EH (cell line): ENCODE measurements around the gene LSAMP.

Source experiments
- DNase-seq: peaks from one replicate; pipeline ENCODE4 v3.0.0-alpha.2; 2015; ENCODE audit warnings: low read depth

LSAMP gene

DNA sequence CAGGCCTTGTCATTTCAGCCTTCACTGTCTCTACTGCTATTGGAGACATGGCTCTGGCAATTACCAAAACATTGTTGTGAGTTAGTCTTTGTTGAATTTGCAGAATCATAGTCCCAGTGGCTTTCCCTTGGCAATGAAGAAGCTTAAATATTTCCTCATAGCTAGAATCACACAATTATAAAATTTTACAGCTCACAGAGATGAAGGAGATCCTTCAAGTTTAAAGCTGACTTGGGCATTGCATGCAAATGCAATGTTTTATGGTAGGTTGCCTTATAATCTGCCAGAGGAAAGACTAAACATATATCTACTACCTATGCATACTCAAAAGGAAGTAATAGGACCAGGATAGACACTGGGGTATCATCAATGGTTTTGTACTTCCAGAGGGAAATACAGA lies 90.9 kb downstream of the LSAMP start:
- no peak for DNase-seq

DNA sequence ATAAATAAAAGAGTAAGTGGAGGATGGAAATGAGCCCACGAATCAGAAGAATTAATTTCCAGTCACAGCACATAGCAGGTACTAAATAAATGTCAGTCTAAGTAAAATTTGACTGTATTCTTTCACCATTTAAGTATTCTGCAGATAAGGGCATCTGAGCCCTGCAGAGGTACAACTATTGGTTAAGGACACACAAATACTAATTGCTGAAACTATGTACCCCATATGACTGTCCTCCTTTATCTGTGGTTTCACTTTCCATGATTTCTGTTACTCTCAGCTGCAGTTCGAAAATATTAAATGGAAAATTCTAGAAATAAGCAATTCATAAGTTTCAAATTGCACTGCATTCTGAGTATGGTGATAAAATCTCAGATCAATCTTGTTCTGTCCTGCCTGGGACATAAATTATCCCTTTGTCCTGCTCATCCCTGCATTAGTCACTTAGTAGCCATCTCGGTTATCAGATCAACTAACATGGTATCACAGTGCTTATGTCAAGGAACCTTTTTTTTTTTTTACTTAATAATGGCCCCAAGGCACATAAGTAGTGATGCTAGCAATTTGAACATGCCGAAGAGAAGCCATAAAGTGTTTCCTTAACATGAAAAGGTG lies 95.1 kb downstream of the LSAMP start:
- DNase-seq, result no peak

DNA sequence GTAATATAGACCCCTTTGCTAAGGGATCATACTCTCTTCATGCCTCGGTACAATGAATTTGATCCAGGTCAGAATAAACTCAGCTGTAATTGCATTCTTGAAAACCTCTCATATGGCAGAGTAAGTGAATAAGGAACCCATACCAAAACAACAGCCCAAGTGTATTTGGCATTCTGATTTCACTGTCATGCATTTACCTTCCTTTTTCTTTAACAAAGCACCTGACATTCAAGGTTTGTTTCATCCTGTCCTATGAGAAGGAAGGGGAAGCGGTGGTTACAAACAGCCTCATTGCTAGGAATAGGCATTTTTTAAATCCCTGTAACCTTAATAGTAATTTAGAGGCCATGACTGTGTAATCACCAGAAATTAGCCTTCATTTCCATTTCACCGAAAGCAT lies 97.1 kb downstream of the LSAMP start:
- no peak for DNase-seq

- no peak for DNase-seq
Measured at GRCh38 chr3:116342499-116342898, 102.8 kb downstream of the LSAMP start.

DNA sequence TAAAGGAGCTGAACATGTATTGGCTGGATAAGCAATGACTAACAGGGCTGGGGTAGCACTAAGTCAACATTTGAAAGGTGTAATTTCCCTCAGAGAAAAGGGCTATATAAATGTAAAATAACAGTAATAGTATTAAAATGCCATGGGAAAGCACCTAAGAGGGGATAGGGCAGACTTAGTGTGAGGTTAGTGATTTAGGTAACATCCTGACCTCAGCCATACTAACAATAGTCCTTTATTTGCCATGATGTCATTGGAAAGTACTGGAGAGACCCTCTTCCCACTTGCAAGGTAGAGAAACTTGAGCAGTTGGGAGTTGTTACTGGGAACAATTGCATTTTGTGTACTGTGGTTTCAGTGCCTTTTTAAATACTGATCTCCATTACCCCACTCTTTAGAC lies 103.4 kb downstream of the LSAMP start:
- no peak for DNase-seq

GRCh38 chr3:116341381-116341780 lies 103.9 kb downstream of the LSAMP start:
- no peak for DNase-seq

- DNase-seq, result no peak
Measured at GRCh38 chr3:116340680-116341216, 104.5 kb downstream of the LSAMP start.

GRCh38 chr3:116339441-116340028 lies 105.8 kb downstream of the LSAMP start:
- DNase-seq, result peak; percentile 13

DNA sequence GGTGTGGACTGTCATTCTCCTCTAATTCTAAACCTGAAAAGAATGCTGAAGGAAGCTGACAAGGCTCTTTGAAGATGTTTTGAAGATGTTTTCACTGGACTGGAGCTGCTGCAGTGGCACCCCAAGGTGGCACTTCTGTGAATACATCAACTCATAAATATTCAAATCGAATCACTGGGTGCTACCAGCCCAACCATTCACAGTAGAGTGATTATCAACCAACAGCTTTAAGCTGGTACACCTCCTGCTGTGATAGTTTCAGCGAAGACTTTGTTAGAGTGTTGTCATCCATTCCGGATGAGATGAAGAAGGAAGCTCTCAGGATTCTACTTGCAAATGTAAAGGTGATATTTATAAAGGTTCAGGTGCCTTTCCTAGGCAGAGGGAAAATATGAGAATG lies 106.6 kb downstream of the LSAMP start:
- DNase-seq, result no peak

DNA sequence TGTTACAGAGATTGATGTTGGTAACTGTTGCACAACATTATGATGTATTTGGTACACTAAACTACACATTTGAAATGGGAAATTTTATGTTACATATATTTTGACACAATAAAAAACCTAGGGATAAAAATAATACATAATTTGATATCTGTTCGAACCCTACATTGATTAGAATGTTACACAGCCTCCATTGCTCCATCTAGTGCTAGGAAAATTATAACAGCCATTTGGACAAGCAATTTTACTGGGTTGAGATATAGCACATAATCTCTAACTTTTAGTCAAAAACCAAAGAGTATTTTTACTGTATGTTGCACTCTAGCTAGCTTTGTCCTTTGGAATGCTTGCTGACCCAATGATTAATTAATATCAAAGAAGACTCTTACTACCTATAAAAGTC lies 108.1 kb downstream of the LSAMP start:
- DNase-seq, result no peak

- DNase-seq, result no peak
Measured at GRCh38 chr3:116331380-116331779, 113.9 kb downstream of the LSAMP start.

DNA sequence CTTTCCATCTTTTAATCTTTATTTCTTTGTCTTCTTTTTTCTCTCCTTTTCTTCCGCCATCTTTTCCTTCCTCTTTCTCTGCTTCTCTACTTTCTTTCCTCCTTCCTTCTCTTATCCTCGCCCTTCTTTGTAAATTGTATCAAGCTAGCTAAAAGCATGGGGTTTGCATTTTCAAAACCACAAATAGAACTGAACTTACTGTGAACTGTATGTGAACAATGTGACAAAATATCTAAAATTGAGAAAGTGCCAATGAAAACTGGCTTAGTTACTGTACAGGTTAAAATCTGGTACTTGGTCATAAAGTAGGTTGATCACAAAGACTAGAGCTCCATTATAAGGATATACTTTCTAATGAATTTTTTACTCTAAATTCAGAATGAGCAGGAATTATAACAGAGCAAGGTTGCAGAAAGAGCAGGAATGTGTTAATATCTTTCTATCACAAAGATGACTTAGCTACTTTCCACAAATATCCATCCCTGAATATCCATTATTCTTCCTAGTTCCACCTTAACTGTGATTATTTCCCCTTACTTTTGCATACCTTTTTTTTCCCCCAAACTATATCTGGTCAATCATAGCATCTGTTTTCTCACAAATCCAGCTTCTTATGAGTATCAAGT lies 122.4 kb downstream of the LSAMP start:
- DNase-seq, result no peak

DNA sequence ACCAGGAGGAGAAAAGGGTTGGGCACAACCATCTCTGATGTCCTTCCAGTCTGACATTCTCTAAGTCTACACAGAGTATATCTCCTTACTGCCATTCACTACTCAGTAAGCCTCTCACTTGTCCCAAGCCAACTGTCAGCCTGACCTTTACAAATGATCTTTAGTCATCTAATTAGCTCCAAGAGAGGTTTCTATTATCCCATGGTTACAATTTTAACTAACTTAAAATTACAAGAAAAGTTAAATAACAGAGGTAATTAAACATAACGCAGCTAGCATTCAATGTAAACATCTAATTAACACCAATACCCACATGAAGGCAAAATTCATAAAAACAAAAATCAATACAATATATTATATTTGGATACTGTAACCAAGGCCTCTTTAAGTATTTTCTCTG lies 126.9 kb downstream of the LSAMP start:
- DNase-seq, result no peak

DNA sequence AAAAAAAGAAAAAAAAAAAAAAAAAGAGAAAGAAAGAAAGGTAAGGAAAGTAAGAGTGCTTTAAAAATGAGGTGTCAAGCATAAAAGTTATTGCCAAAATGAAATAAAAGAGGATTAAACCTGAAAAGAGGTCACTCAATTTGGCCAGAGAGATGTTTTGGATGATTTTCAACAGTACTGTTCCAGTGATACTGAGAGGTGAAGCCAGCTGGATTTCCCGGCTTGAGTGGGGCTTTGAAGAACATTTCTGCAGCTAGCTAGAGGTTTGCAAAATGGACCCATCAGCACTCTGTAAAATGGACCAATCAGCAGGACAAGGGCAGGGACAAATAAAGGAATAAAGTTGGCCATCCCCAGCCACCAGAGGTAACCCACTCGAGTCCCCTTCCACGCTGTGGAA lies 128.5 kb downstream of the LSAMP start:
- no peak for DNase-seq

GRCh38 chr3:116314476-116314875 lies 130.8 kb downstream of the LSAMP start:
- DNase-seq, result no peak

GRCh38 chr3:116306720-116307119 lies 138.6 kb downstream of the LSAMP start:
- no peak for DNase-seq

DNA sequence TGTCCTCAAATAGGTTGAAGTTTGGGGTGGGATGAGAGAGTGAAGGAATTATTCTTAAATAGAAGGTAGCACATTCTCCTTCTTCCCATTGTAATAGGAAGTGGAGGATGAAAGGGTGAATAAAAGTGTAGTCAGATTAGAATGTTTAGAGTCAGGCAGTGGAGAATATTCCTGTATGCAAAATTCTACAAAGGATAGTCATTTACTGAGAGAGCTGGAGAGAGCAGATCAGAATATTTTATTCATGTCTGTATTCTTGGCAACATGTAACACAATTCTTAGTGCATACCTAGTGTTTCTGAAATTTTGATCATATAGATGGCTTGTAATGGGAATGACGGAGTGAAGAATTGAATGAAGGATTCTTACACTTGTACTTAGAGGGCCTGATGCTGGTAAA lies 139.1 kb downstream of the LSAMP start:
- DNase-seq, result no peak

- DNase-seq, result no peak
Measured at GRCh38 chr3:116302087-116302747, 143.1 kb downstream of the LSAMP start.

DNA sequence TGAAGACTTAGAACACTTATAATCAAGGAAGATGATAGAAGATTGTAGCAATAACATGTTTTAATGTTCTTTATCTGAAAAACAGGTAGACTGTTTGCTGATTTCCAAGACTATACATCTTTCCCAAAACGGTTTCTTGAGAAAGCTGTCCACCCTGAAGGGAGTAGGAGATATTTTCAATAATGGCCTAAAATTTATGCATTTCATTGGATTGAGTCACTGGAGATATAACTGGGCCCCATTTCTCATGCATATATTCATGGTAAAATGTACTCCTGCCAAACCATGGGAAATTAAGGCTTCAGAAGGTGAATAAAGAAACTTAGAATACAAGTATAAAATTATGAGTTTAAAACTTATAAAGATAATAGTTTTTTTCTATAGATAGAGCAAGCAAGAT lies 143.9 kb downstream of the LSAMP start:
- DNase-seq, result no peak

GRCh38 chr3:116300226-116300625 lies 145.1 kb downstream of the LSAMP start:
- no peak for DNase-seq

DNA sequence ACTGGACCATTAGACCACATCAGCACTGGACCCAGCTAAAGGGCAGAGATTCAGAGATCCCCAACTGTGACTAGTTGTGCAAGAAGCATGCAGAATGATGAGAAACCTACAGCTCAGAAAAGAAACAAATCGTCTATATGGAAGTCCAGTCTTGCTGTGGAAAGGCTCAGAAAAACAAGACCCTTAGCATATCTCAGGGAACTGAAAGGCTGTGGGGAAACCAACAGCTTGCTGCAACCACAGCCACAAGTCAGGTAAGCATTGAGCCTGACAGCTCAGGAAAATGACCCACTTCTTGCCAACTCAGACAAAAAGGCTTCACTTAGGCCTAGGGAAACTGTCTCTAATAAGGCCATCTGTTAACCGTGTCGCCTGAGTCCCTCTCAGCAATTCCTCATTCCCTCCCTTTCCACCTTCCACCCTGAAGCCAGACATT lies 145.6 kb downstream of the LSAMP start:
- DNase-seq, result no peak

GRCh38 chr3:116298151-116298550 lies 147.1 kb downstream of the LSAMP start:
- no peak for DNase-seq

DNA sequence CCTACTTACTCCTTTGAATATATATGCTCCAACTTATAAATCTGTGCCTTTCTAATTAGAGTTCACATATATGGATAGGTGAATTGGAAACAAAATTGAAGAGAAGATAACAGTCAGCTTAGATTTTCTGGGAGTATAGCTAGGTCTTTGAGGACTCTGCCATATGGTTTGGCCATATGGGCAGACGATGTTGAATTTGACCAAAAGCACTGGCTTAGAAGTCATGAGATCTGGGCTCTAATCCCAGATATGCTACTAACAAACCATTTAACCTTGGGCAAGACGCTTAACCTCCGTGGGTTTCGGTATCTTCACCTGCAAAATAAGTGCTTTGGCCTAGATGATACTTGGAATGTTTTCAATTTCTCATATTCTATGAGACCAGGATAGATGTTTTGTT lies 154.1 kb downstream of the LSAMP start:
- DNase-seq, result no peak
